AG04449 (cell line): Measurements from ENCODE around the gene GALNT10.

Source experiments
- CTCF ChIA-PET: fragments of 350-600 bp; formaldehyde crosslinking; extraction: SDS; loops from one replicate; lab custom pipeline; 2021; ENCODE audit warnings: antibody characterized with exemption; lab: Yijun Ruan, JAX
- POLR2A ChIA-PET: fragments of 400-600, 350-600 bp; formaldehyde crosslinking; extraction: SDS; loops from one replicate; lab custom pipeline; 2020; ENCODE audit warnings: antibody characterized with exemption, inconsistent platforms; lab: Yijun Ruan, JAX
- DNase-seq: peaks from one replicate; pipeline ENCODE4 v3.0.0-alpha.2; 2010; ENCODE audit warnings: low read depth, low spot score
- H3K4me3 ChIP-seq: 2 replicates; pipeline ENCODE4 v1.5.1; 2011; ENCODE audit warnings: low read depth, mild to moderate bottlenecking, control low read depth, low read length
- TF ChIP-seq, protein P1 (sequence below): IDR thresholded peaks from one replicate; pipeline ENCODE4 v1.5.1; 2011; ENCODE audit warnings: mild to moderate bottlenecking, moderate library complexity, low read length, control low read depth, inconsistent platforms; ENCODE audit not compliant: insufficient read depth; ENCODE audit errors: missing control alignments

Gene GALNT10

DNA sequence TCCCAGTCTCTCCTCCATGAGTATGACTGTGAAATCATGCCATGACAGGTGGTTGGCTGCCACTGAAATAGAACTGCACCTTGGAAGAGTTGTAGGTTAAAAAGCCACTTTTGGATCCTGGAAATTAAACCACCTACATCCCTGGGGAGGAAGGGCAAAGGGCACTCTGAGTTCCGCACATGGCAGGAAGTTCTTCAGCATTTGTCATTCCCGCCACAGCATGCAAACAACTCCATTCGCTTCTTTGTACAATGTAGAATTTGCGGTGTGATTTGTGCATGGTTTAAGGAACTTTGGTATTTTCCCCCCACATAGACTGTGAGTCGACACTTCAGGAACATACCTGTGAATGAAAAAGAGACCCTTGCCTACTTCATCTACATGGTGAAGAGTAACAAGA lies 265.1 kb downstream of the GALNT10 start:
- ChIA-PET POLR2A (no interaction called here), CTCF (interaction anchor here (0.5 to 5.7 kb wide), 2 partner anchors 12 to 154 kb away, joined by 3 to 47 read pairs; no protein-coding TSS in a partner anchor)
- no peak for DNase-seq
- TF ChIP-seq, protein P1, sequence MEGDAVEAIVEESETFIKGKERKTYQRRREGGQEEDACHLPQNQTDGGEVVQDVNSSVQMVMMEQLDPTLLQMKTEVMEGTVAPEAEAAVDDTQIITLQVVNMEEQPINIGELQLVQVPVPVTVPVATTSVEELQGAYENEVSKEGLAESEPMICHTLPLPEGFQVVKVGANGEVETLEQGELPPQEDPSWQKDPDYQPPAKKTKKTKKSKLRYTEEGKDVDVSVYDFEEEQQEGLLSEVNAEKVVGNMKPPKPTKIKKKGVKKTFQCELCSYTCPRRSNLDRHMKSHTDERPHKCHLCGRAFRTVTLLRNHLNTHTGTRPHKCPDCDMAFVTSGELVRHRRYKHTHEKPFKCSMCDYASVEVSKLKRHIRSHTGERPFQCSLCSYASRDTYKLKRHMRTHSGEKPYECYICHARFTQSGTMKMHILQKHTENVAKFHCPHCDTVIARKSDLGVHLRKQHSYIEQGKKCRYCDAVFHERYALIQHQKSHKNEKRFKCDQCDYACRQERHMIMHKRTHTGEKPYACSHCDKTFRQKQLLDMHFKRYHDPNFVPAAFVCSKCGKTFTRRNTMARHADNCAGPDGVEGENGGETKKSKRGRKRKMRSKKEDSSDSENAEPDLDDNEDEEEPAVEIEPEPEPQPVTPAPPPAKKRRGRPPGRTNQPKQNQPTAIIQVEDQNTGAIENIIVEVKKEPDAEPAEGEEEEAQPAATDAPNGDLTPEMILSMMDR: no peak
- H3K4me3 ChIP-seq: no peak overlapping the region

DNA sequence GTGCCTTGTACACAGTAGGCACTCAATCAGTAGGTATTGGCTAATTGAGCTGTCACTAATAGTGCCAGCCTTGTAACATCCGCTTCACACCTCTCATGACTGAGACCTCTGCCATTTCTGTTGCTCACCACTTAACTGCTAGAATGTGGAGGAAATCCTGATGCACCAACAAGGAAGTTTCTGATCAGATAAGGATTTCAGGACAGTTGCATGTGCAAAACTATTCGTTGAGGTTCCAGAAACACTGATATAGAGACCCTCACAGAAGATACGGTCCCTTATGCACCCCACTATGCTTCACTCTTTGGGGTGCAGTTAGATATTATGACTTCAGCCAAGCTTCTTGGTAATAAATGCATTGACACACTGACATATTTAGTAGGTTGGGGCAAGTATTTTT lies 266.0 kb downstream of the GALNT10 start:
- TF ChIP-seq, protein P1: no peak
- CTCF ChIA-PET: interaction anchor here (0.9 to 5.7 kb wide), 3 partner anchors 11 to 153 kb away, joined by 3 to 47 read pairs (median 3); no protein-coding TSS in a partner anchor
- POLR2A ChIA-PET: no interaction called here
- H3K4me3 ChIP-seq: no peak overlapping the region
- no peak for DNase-seq

DNA sequence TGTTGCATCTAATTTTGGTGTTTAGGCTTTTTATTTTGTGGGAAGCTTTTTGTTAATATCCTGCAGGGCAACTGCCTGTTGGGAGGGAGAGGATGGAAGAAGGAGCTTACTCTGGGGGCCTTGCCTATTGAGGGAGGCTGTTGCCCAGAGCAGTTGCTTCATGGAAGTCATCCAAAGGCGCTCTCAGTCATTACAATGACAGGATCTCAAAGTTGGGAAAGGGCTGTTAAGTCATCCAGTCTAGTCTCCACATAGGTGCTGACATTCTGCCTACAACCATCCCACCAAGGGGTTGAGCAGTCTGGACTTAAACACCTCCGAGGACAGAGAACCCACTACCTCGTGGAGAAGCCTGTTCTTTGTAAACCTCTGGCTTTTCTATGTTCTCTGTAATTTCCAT lies 268.5 kb downstream of the GALNT10 start:
- ChIA-PET POLR2A (no interaction called here), CTCF (interaction anchor here (5.7 to 7.8 kb wide), 2 partner anchors 8 to 9 kb away, joined by 37 to 47 read pairs; no protein-coding TSS in a partner anchor)
- TF ChIP-seq, protein P1: no peak
- no peak for DNase-seq
- no peak overlapping the region for H3K4me3 ChIP-seq

DNA sequence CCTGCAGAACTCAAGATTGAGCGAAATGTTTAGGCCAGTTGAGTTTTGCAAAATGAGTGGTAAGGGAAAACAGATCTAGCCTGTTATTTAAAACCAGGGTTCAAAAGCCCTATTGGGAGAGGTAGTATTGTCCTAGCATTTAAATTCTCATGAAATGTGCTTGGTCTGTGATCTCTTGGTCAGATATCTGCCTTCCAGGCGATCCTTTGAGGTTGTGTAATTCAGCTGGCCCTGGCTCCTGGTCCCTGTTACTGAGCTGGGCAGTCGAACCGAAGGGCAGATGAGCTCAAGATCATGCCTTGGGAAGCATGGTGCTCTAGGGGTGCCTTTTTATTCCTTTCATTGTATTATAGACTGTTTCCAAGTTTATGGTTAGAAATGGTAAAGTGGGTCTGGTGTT lies 269.6 kb downstream of the GALNT10 start:
- ChIA-PET POLR2A (interaction anchor here (0.6 kb wide), 1 partner anchor 248 kb away, joined by 4 read pairs; no protein-coding TSS in a partner anchor), CTCF (interaction anchor here (1.8 to 13.3 kb wide), 5 partner anchors 7 to 388 kb away, joined by 4 to 228 read pairs (median 37); no protein-coding TSS in a partner anchor)
- no peak overlapping the region for H3K4me3 ChIP-seq
- no peak for DNase-seq
- TF ChIP-seq, protein P1: no peak

DNA sequence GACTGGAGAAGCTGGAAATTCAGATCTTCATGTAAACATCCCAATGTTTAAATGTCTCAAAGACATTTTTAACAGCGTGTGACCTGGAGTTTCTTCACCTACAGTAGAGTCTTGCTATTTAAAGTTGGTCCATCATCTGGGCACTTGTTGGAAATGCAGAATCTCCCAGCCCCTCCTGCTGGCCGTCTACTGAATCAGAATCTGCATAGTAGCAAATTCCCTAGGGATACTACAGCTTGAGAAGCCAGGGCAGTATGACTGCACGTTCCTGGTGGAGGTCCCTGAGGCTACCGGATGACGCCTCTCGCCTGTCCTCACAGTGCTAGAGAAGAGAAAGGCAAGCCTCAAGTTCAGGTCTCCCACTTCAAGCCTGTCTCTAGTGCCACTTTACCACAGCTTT lies 271.0 kb downstream of the GALNT10 start:
- TF ChIP-seq, protein P1: peak; percentile 25
- no peak for DNase-seq
- H3K4me3 ChIP-seq: no peak overlapping the region
- POLR2A ChIA-PET: no interaction called here
- CTCF ChIA-PET: interaction anchor here (0.7 to 13.3 kb wide), 11 partner anchors 12 to 1929 kb away, joined by 3 to 228 read pairs (median 4); no protein-coding TSS in a partner anchor

DNA sequence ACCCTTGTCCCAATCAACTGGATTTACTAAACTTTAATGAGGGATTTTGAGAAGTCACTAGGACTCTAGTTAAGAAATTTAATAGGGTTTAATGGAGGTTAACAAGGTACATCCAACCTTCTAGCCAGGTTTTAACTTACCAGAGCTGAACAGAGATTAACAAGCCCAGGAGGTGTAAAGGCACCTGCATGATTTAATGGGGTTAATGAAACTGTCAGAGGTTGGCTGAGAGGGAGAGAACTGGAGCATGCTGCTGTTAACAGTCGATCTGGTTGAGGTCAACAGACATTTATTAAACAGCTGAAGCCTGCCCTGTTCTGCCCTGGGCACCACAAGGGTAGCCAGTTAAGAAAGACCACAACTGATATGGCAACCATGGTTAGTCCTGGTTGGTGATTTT lies 273.9 kb downstream of the GALNT10 start:
- ChIA-PET POLR2A (no interaction called here), CTCF (interaction anchor here (0.8 to 13.3 kb wide), 9 partner anchors 11 to 489 kb away, joined by 3 to 228 read pairs (median 8); no protein-coding TSS in a partner anchor)
- TF ChIP-seq, protein P1: no peak
- no peak for DNase-seq
- no peak overlapping the region for H3K4me3 ChIP-seq
